HEK293 (cell line): ENCODE measurements around the gene HTN3.

Source experiments
- CTCF ChIP-seq: fragments of 450-650 bp; formaldehyde crosslinking; IDR thresholded peaks from 2 replicates; pipeline ENCODE4 v1.5.1; 2016; ENCODE audit warnings: missing biosample characterization, missing genetic modification characterization
- TF ChIP-seq, protein P1 (sequence below): sonication (generic); formaldehyde crosslinking; IDR thresholded peaks from 2 replicates; pipeline ENCODE4 v1.8.1; 2022; ENCODE audit warnings: mild to moderate bottlenecking, moderate library complexity, missing genetic modification reagents
- TF ChIP-seq, protein P2 (sequence below): fragments of 450-650 bp; formaldehyde crosslinking; IDR thresholded peaks from 2 replicates; pipeline ENCODE4 v1.5.1; 2016; ENCODE audit warnings: missing biosample characterization, missing genetic modification characterization

GRCh38 chr4:70000711-70001110, 27.5 kb upstream of the HTN3 start:
- TF ChIP-seq, protein P1, sequence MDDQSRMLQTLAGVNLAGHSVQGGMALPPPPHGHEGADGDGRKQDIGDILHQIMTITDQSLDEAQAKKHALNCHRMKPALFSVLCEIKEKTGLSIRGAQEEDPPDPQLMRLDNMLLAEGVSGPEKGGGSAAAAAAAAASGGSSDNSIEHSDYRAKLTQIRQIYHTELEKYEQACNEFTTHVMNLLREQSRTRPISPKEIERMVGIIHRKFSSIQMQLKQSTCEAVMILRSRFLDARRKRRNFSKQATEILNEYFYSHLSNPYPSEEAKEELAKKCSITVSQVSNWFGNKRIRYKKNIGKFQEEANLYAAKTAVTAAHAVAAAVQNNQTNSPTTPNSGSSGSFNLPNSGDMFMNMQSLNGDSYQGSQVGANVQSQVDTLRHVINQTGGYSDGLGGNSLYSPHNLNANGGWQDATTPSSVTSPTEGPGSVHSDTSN (CRISPR knock-in tag): no peak
- no peak for TF ChIP-seq CTCF (tag by site-specific recombination)
- TF ChIP-seq, protein P2, sequence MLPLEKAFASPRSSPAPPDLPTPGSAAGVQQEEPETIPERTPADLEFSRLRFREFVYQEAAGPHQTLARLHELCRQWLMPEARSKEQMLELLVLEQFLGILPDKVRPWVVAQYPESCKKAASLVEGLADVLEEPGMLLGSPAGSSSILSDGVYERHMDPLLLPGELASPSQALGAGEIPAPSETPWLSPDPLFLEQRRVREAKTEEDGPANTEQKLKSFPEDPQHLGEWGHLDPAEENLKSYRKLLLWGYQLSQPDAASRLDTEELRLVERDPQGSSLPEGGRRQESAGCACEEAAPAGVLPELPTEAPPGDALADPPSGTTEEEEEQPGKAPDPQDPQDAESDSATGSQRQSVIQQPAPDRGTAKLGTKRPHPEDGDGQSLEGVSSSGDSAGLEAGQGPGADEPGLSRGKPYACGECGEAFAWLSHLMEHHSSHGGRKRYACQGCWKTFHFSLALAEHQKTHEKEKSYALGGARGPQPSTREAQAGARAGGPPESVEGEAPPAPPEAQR: no peak
